Activated naive CD8-positive, alpha-beta T cell treated with anti-CD3 and anti-CD28 coated beads, Interleukin-2, amount 10 ng/mL, durations not matched to agents 7 days and 5 days (primary cell): ENCODE data around the gene ADARB1. TPM values are rescaled to one million over a fixed set of nuclear protein-coding genes. Genes with fewer than 3 reads are reported as not detected.

Experiments
- ATAC-seq: fragments of 150-1000 bp; cut with Tn5 transposase; one replicate; pipeline ENCODE4 v1.10.0; 2021; ENCODE audit warnings: low read depth, moderate library complexity
- POLR2A ChIA-PET: fragments of 350-600 bp; sonication (Branson Sonifier 250); formaldehyde crosslinking; loops from one replicate; lab custom pipeline; 2021; ENCODE audit warnings: antibody characterized with exemption; lab: Charles Lee
- DNase-seq: peaks from one replicate; pipeline ENCODE4 v3.0.0; 2021
- H3K27ac Mint-ChIP-seq: one replicate; pipeline ENCODE4 v1.8.0; 2022; ENCODE audit warnings: mild to moderate bottlenecking, mixed read lengths
- H3K27me3 Mint-ChIP-seq: one replicate; pipeline ENCODE4 v1.8.0; 2022; ENCODE audit warnings: mild to moderate bottlenecking, moderate library complexity, mixed read lengths
- H3K36me3 Mint-ChIP-seq: one replicate; pipeline ENCODE4 v1.8.0; 2021; ENCODE audit warnings: mild to moderate bottlenecking, mixed read lengths
- H3K4me1 Mint-ChIP-seq: one replicate; pipeline ENCODE4 v1.8.0; 2021; ENCODE audit warnings: mixed read lengths
- H3K4me3 Mint-ChIP-seq: one replicate; pipeline ENCODE4 v1.8.0; 2022; ENCODE audit warnings: mild to moderate bottlenecking, moderate library complexity, mixed read lengths
- H3K9me3 Mint-ChIP-seq: one replicate; pipeline ENCODE4 v1.8.0; 2021; ENCODE audit warnings: mixed read lengths
- total RNA-seq, 2 experiments: library from RNA; stranded (reverse); gene quantifications; one replicate each; pipeline ENCODE4 v1.2.3, GENCODE V29; 2021

Gene ADARB1
- total RNA-seq, 2 experiments from 2014 or later: 48.3 to 48.4 TPM

- POLR2A ChIA-PET: no interaction called here
- ATAC-seq: no peak
- Mint-ChIP-seq H3K27ac (no peak overlapping the region), H3K4me1 (peaks cover 14% of the 10 kb centered on the region), H3K36me3 (peaks cover 17% of the 10 kb centered on the region), H3K27me3 (no peaks in the 10 kb centered on the region), H3K4me3 (no peak overlapping the region), H3K9me3 (no peaks in the 10 kb centered on the region)
- no peak for DNase-seq
These were observed 135.4 kb downstream of the ADARB1 start for GRCh38 chr21:45209685-45210284.

GRCh38 chr21:45210461-45210983 is 136.1 kb downstream of the ADARB1 start:
- H3K36me3 Mint-ChIP-seq: peaks cover 15% of the 10 kb centered on the region
- POLR2A ChIA-PET: no interaction called here
- H3K4me3 Mint-ChIP-seq: no peak overlapping the region
- no peaks in the 10 kb centered on the region for H3K9me3 Mint-ChIP-seq
- H3K27me3 Mint-ChIP-seq: no peaks in the 10 kb centered on the region
- H3K4me1 Mint-ChIP-seq: peaks cover 14% of the 10 kb centered on the region
- H3K27ac Mint-ChIP-seq: no peak overlapping the region
- DNase-seq: no peak
- ATAC-seq: no peak

GRCh38 chr21:45211661-45212060 is 137.3 kb downstream of the ADARB1 start:
- no peak overlapping the region for H3K4me3 Mint-ChIP-seq

GRCh38 chr21:45213392-45213791 is 139.0 kb downstream of the ADARB1 start:
- no peak for ATAC-seq
- peaks cover 31% of the 10 kb centered on the region for H3K36me3 Mint-ChIP-seq
- peaks cover 5% of the 10 kb centered on the region for H3K4me1 Mint-ChIP-seq
- H3K9me3 Mint-ChIP-seq: peaks cover 8% of the 10 kb centered on the region
- POLR2A ChIA-PET: no interaction called here
- H3K4me3 Mint-ChIP-seq: no peak overlapping the region
- H3K27ac Mint-ChIP-seq: no peak overlapping the region
- no peaks in the 10 kb centered on the region for H3K27me3 Mint-ChIP-seq
- no peak for DNase-seq

More at GRCh38 chr21:45211661-45212060, 137.3 kb downstream of the ADARB1 start:
- H3K9me3 Mint-ChIP-seq: no peaks in the 10 kb centered on the region
- peaks cover 14% of the 10 kb centered on the region for H3K4me1 Mint-ChIP-seq
- no peak for DNase-seq
- H3K27me3 Mint-ChIP-seq: no peaks in the 10 kb centered on the region
- H3K36me3 Mint-ChIP-seq: peaks cover 17% of the 10 kb centered on the region
- no peak overlapping the region for H3K27ac Mint-ChIP-seq
- POLR2A ChIA-PET: no interaction called here
- ATAC-seq: no peak

- no peak overlapping the region for H3K27ac Mint-ChIP-seq
- no peak for DNase-seq
- POLR2A ChIA-PET: no interaction called here
- peaks cover 35% of the 10 kb centered on the region for H3K36me3 Mint-ChIP-seq
- no peaks in the 10 kb centered on the region for H3K27me3 Mint-ChIP-seq
- no peak for ATAC-seq
- no peak overlapping the region for H3K4me3 Mint-ChIP-seq
- no peaks in the 10 kb centered on the region for H3K4me1 Mint-ChIP-seq
- H3K9me3 Mint-ChIP-seq: peaks cover 8% of the 10 kb centered on the region
These were observed 140.8 kb downstream of the ADARB1 start for GRCh38 chr21:45215213-45215612.

GRCh38 chr21:45217010-45217409 is 142.6 kb downstream of the ADARB1 start:
- Mint-ChIP-seq H3K27ac (no peak overlapping the region), H3K27me3 (no peaks in the 10 kb centered on the region), H3K36me3 (peaks cover 29% of the 10 kb centered on the region), H3K9me3 (peaks cover 8% of the 10 kb centered on the region), H3K4me1 (no peaks in the 10 kb centered on the region), H3K4me3 (no peak overlapping the region)
- DNase-seq (no peak), ATAC-seq (no peak)
- POLR2A ChIA-PET: no interaction called here

- no peak overlapping the region for H3K27ac Mint-ChIP-seq
- H3K9me3 Mint-ChIP-seq: peaks cover 8% of the 10 kb centered on the region
- POLR2A ChIA-PET: no interaction called here
- H3K4me1 Mint-ChIP-seq: peaks cover 1% of the 10 kb centered on the region
- ATAC-seq: no peak
- DNase-seq: no peak
- peaks cover 27% of the 10 kb centered on the region for H3K36me3 Mint-ChIP-seq
- H3K4me3 Mint-ChIP-seq: no peak overlapping the region
- H3K27me3 Mint-ChIP-seq: no peaks in the 10 kb centered on the region
These were observed 145.1 kb downstream of the ADARB1 start for GRCh38 chr21:45219517-45219916.

GRCh38 chr21:45220071-45220481 is 145.7 kb downstream of the ADARB1 start:
- Mint-ChIP-seq H3K9me3 (peaks cover 8% of the 10 kb centered on the region), H3K36me3 (peaks cover 23% of the 10 kb centered on the region), H3K4me3 (no peak overlapping the region), H3K4me1 (peaks cover 1% of the 10 kb centered on the region), H3K27me3 (no peaks in the 10 kb centered on the region), H3K27ac (no peak overlapping the region)
- no peak for DNase-seq
- ATAC-seq: no peak
- POLR2A ChIA-PET: interaction anchor here (0.6 kb wide), 1 partner anchor 12 kb away, joined by 4 read pairs; no protein-coding TSS in a partner anchor

- H3K36me3 Mint-ChIP-seq: peaks cover 25% of the 10 kb centered on the region
- peaks cover 8% of the 10 kb centered on the region for H3K9me3 Mint-ChIP-seq
- H3K27ac Mint-ChIP-seq: no peak overlapping the region
These were observed 146.5 kb downstream of the ADARB1 start for GRCh38 chr21:45220714-45221490.

GRCh38 chr21:45222001-45222400 is 147.6 kb downstream of the ADARB1 start:
- no peak for ATAC-seq
- DNase-seq: no peak
- no peaks in the 10 kb centered on the region for H3K27me3 Mint-ChIP-seq
- H3K4me1 Mint-ChIP-seq: peaks cover 13% of the 10 kb centered on the region
- POLR2A ChIA-PET: interaction anchor here (0.6 kb wide), 1 partner anchor 26 kb away, joined by 3 read pairs; no protein-coding TSS in a partner anchor
- no peak overlapping the region for H3K4me3 Mint-ChIP-seq
- peaks cover 7% of the 10 kb centered on the region for H3K9me3 Mint-ChIP-seq
- no peak overlapping the region for H3K27ac Mint-ChIP-seq
- peaks cover 21% of the 10 kb centered on the region for H3K36me3 Mint-ChIP-seq

More at GRCh38 chr21:45220714-45221490, 146.5 kb downstream of the ADARB1 start:
- ATAC-seq: no peak
- POLR2A ChIA-PET: no interaction called here
- Mint-ChIP-seq H3K27me3 (no peaks in the 10 kb centered on the region), H3K4me3 (no peak overlapping the region), H3K4me1 (peaks cover 4% of the 10 kb centered on the region)
- DNase-seq: no peak

- Mint-ChIP-seq H3K4me3 (no peak overlapping the region), H3K36me3 (peaks cover 8% of the 10 kb centered on the region), H3K9me3 (no peaks in the 10 kb centered on the region), H3K4me1 (peaks cover 21% of the 10 kb centered on the region), H3K27me3 (no peaks in the 10 kb centered on the region), H3K27ac (no peak overlapping the region)
- POLR2A ChIA-PET: no interaction called here
- DNase-seq: no peak
- no peak for ATAC-seq
These were observed 149.1 kb downstream of the ADARB1 start for GRCh38 chr21:45223236-45224185.

GRCh38 chr21:45224189-45224938 is 150.0 kb downstream of the ADARB1 start:
- Mint-ChIP-seq H3K9me3 (no peaks in the 10 kb centered on the region), H3K4me3 (no peak overlapping the region), H3K27me3 (no peaks in the 10 kb centered on the region), H3K4me1 (peaks cover 21% of the 10 kb centered on the region), H3K36me3 (peaks cover 5% of the 10 kb centered on the region), H3K27ac (no peak overlapping the region)
- POLR2A ChIA-PET: no interaction called here
- no peak for DNase-seq
- no peak for ATAC-seq
